ENCODE results near the gene PTPRT.

Gene PTPRT

GRCh38 chr20:42635699-42636411 lies 553.9 kb downstream of the PTPRT start:
- ChIA-PET POLR2A (no interaction called here), CTCF (no interaction called here)
- H3K36me3 ChIP-seq (ENCODE audit: control insufficient read depth in 2 of 2, insufficient read depth in 1 of 2, low read length in 2 of 2) = no peaks in the 10 kb centered on the region
- H3K27ac ChIP-seq (ENCODE audit: extremely low read depth, low read depth, low read length) = no peak overlapping the region
- H3K4me3 ChIP-seq (ENCODE audit: low read depth, low read length) = no peak overlapping the region
- H3K9me3 ChIP-seq (ENCODE audit: control insufficient read depth, insufficient read depth, low read depth, low read length) = no peaks in the 10 kb centered on the region
- no peaks in the 10 kb centered on the region for H3K4me1 ChIP-seq (ENCODE audit: control insufficient read depth, insufficient read depth, low read length)
- TF ChIP-seq ZNF184 (tag by site-specific recombination; IDR thresholded peaks at IDR 0.05) (no peak), ZBTB44 (tag by site-specific recombination; IDR thresholded peaks at IDR 0.05) (no peak), HOXC10 (CRISPR knock-in tag; IDR thresholded peaks at IDR 0.05) (no peak), ZNF449 (tag by site-specific recombination; IDR thresholded peaks at IDR 0.05) (no peak), EGR2 (tag by site-specific recombination; IDR thresholded peaks at IDR 0.05; ENCODE audit: low read depth) (no peak), ZSCAN30 (tag by site-specific recombination; IDR thresholded peaks at IDR 0.05) (no peak), ZNF280C (tag by site-specific recombination; IDR thresholded peaks at IDR 0.05) (no peak), KLF17 (tag by site-specific recombination; IDR thresholded peaks at IDR 0.05) (no peak), ZNF426 (tag by site-specific recombination; IDR thresholded peaks at IDR 0.05) (no peak), PBX3 (CRISPR knock-in tag; IDR thresholded peaks at IDR 0.05) (no peak), MYNN (tag by site-specific recombination; IDR thresholded peaks at IDR 0.05; ENCODE audit: borderline replicate concordance) (no peak), ZNF274 (IDR thresholded peaks at IDR 0.05; ENCODE audit: low read length) (no peak), ZNF274 (tag by site-specific recombination; IDR thresholded peaks at IDR 0.05; ENCODE audit: borderline replicate concordance) (no peak)

GRCh38 chr20:42634156-42634555 lies 555.5 kb downstream of the PTPRT start:
- no peak overlapping the region for H3K4me3 ChIP-seq (ENCODE audit: low read depth, low read length)
- H3K27ac ChIP-seq (ENCODE audit: extremely low read depth, low read depth, low read length) = no peak overlapping the region
- H3K4me1 ChIP-seq (ENCODE audit: control insufficient read depth, insufficient read depth, low read length) = no peaks in the 10 kb centered on the region
- POLR2A ChIA-PET = no interaction called here
- no peaks in the 10 kb centered on the region for H3K36me3 ChIP-seq (ENCODE audit: control insufficient read depth in 2 of 2, insufficient read depth in 1 of 2, low read length in 2 of 2)
- CTCF ChIA-PET = no interaction called here
- H3K9me3 ChIP-seq (ENCODE audit: control insufficient read depth, insufficient read depth, low read depth, low read length) = no peaks in the 10 kb centered on the region
- no peak for TF ChIP-seq FEZF1 (tag by site-specific recombination; IDR thresholded peaks at IDR 0.05)
- TF ChIP-seq SP2 (tag by site-specific recombination; IDR thresholded peaks at IDR 0.05) = no peak
- TF ChIP-seq PATZ1 (tag by site-specific recombination; IDR thresholded peaks at IDR 0.05) = no peak
- TF ChIP-seq ZNF280D (tag by site-specific recombination; IDR thresholded peaks at IDR 0.05) = no peak
- TF ChIP-seq ZNF645 (tag by site-specific recombination; IDR thresholded peaks at IDR 0.05) = no peak
